GM18858 (cell line): ENCODE results near the gene L3HYPDH.
A peak's percentile ranks its signal among the peaks of the same experiment; 100 is the strongest.
"Not testable (repeated sequence)": the region's sequence is repeated elsewhere in the genome, so short reads cannot be mapped to it uniquely, and the experiment has no call there.

Experiments used
- ATAC-seq: cut with Tn5 transposase; IDR thresholded peaks from one replicate; pipeline ENCODE4 v1.9.1; 2021; ENCODE audit not compliant: unreplicated experiment

Gene L3HYPDH

GRCh38 chr14:59480166-59480565, 4.0 kb downstream of the L3HYPDH start:
- ATAC-seq = no peak

GRCh38 chr14:59478540-59478939, 5.7 kb downstream of the L3HYPDH start:
- ATAC-seq = no peak

DNA sequence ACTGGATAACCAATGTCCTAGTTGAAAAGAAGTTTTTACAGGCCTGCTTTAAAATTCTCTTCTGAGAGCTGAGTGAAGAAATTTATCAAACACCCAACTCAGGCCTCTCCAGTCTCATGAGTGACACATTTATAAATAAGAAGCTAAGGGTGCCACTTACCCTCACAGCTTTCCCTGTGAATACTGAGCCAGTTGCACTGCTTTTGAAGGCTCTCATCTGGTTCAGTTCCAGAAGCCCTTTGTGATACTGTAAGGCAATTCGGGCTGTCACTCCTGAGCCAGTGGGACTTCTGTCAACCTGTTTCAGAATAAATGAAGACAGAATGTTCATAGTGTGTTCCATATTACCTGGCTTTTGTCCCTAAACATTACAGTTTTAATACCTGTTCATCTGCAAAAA, 8.5 kb downstream of the L3HYPDH start:
- no peak for ATAC-seq

GRCh38 chr14:59474172-59474571, 10.0 kb downstream of the L3HYPDH start:
- ATAC-seq = no peak

DNA sequence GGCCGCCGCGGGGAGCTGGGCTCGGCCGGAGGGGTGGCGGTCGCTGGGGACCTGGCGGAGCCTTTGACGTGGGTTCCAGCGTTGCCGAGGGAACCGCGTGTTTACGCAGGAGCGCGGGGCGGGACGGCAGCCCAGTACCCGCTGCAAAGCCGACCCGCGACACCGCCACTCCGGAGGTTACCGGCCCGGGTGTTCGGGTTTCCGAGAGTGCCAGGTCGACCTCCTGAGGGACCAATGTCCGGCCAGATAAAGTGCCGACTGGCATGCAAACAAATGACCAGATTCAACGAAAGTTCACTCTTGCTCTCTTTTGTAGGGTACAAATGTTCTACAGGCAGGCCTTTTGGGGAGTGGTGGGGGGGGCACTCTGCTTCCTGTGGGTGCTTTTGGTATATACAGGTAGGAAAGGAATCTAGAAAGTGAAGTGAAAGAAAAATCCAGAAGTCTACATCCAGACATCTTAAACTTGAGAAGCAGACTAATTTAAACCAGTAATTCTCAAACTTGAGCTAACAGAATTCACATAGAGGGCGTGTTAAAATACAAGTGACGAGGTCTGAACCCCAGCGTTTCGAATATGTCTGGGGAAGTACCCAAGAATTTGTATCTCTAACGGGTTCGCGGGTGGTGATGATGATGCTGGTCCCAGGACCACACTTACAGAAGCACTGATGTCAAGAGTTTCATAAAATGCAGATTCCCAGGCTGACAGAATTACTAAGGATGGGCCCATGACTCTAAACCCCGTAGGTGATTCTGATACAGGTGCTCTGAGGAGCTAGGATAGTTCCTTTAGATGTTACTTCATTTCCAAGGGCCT, 18.7 kb downstream of the L3HYPDH start, which contains the start of gene GPR135:
Gene GPR135, minus strand, starts transcription at position 65 of the 820 bp plus-strand sequence. CDS start 154 bp downstream, outside the sequence.
- ATAC-seq = peak; percentile 24

DNA sequence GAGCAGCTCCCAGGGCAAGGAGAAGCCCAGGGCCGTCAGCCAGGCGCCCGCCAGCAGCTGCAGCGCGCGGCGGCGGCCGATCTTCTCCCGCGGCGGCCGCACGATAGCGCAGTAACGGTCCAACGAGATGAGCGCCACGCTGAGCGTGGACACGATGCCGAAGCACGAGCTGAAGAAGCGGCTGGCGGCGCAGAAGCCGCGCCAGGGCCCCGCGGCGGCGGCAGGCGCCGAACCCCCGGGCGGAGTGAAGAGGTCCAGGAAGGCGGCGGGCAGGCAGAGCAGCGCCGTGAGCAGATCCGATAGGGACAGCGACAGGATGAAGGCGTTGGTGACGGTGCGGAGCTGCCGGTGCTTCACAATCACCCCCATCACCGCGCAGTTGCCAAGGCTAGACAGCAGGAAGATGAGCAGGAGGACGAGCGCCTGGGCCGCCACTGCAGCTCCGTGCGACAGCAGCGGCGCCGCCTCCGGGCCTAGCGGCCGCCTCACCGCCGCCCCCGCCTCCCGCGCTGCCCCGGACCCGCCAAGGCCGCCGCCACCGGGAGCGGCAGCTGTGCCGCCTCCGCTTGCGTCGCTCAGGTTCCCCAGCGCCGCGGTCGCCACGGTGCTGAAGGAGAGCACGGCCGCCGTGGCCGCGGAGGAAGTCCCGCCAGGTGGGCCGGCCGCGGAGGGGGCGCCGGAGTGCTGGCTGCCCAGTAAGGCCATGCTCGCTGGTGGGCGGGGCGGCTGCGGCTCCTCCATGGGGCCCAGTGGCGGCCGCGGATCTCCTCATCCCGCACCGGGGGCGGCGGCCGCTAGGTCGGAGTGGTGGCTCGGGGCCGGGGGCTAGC, 19.5 kb downstream of the L3HYPDH start:
- peak; percentile 33 for ATAC-seq

GRCh38 chr14:59463787-59464485, 20.3 kb downstream of the L3HYPDH start:
- peak; percentile 11 for ATAC-seq

- ATAC-seq = no peak
These were observed 22.3 kb downstream of the L3HYPDH start for GRCh38 chr14:59461891-59462290.

DNA sequence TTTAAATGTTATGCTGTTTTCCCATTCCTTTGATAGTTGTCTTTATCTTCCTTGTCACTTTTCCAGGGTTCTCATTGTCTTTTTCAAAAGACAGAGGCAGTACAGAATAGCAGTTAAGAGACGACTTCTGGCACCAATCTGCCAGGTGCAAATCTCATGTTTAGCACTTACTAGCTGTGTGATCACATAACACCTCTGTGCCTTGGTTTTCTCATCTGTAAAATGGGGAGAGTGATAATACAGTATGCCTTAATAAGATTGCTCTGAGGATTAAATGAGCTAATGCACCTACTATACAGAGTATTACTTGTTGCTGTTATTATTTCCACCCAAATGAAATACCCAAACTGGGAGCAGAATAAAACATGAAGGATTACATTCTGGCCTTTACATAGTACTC, 23.8 kb downstream of the L3HYPDH start:
- no peak for ATAC-seq

DNA sequence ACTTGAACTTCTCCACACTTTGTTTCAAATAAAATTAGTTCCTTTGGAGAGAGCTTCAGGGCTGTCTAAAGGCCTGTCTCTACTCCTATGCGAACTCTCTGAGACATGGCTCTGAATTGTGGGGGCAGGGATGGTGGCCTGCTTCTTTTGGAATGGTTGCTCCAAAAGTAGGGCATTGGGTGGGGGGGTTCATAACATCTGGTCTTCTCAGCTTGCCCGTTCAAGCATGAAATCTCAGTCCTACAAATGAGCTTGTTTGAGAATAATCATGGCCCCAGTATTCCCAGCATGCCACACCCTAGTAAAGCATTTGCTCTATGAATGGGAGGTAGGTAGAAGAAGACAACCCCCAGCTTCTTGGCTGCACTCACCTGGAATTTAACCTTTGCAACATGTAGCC, 25.7 kb downstream of the L3HYPDH start:
- ATAC-seq = no peak

DNA sequence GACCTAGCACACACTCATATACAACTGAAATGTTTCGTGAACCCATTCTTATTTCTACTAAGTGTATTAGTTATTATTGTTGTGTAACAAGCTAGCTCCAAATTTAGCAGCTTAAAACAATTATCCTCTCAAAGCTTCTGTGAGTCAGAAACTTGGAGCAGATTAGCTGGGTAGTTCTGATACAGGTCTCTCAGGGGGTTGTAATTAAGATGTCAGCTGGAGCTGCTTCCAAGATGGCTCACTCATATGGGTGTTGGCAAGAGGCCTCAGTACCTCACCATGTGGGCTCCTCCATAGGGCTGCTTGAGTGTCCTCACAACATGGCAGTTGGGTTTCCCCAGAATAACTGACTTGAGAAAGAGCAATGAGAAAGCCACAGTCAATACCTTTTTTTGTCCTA, 28.8 kb downstream of the L3HYPDH start:
- no peak for ATAC-seq

GRCh38 chr14:59454139-59454538, 30.1 kb downstream of the L3HYPDH start:
- no peak for ATAC-seq

- ATAC-seq = no peak
These were observed 32.4 kb downstream of the L3HYPDH start for GRCh38 chr14:59451849-59452248.

- ATAC-seq = no peak
These were observed 33.5 kb downstream of the L3HYPDH start for GRCh38 chr14:59450716-59451115.

- ATAC-seq = not testable (repeated sequence)
These were observed 35.5 kb downstream of the L3HYPDH start for GRCh38 chr14:59448673-59449072.

DNA sequence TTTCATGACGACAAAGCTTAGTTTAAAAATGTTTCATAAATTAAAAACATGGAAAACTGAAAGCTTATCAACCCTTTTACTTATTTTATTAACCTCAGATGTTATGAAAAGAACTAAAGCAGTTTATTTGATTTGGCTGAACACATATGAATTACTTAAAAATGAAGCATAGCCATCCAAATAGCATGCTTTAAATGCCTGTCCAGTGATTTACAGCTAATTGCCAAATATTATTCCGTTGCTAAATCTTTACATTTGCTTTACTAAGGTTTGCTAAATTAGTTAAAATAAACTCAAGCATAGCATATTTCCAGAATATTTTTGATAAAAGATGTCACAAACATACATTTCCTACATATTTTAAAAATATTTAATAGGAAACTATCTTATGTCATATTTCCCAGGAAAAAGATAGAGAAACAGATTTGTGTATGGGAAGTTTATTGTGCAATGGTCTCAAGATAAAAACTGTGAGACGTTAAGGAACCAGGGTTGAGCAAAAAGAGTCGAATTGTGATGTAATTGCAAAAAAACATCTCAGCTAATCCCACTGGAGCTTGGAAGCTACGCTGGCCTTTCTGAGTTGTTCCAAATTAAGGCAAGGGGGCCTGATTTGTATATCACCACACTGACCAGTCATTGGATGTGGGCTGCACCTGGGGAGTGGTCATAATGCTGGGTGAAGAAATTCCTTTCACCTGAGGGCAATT, 44.8 kb downstream of the L3HYPDH start:
- no peak for ATAC-seq

DNA sequence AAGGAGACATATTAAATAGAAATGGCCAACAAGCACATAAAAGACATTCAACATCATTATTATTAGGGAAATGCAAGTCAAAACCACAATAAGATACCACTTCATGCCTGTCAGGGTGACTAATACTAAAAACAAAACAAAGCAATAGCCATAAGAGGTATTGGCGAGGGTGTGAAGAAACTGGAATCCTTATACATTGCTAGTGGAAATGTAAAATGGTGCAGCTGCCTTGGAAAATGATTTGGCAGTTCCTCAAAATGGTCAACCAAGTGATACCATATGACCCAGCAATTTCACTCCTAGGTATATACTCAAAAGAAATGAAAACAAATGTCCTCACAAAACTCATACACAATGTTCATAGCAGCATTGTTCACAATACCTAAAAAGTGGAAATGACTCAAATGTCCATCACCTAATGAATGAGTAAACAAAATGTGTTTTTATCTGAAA, 46.0 kb downstream of the L3HYPDH start:
- no peak for ATAC-seq

- ATAC-seq = no peak
These were observed 48.2 kb downstream of the L3HYPDH start for GRCh38 chr14:59435987-59436386.

- no peak for ATAC-seq
These were observed 49.1 kb downstream of the L3HYPDH start for GRCh38 chr14:59435101-59435500.

GRCh38 chr14:59429790-59430189, 54.4 kb downstream of the L3HYPDH start:
- no peak for ATAC-seq

DNA sequence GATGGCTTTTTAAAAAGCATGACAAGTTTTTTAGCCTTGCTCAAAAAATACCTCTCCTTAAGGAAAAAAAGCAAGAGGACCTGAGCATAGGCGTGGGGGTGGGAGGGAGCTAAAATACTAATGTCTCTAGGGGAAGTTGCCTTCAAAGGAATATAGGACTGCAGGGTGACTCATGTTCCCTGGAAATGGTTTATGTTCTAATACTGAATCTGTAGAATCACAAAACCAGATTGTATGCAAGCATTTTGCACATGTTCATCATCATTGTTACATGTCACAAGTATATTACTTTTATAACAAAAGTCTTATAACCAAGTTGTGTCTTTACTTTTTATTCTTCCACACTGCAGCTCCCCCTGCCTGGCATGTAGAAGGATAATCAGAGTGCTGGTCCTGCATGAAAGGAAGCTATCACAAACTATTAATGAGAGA, 55.6 kb downstream of the L3HYPDH start:
- no peak for ATAC-seq
